GM23338 (cell line): ENCODE measurements around the gene MKKS. TPM values are rescaled to one million over a fixed set of nuclear protein-coding genes. Genes with fewer than 3 reads are reported as not detected.

Experiments
- ATAC-seq: fragments of 200-7000 bp; cut with Tn5 transposase; 3 replicates; pipeline ENCODE4 v1.9.1; 2020
- DNase-seq: peaks from one replicate; pipeline ENCODE4 v3.0.0-alpha.2; 2015; ENCODE audit warnings: low spot score
- H2AFZ ChIP-seq: fragments of 200-600 bp; sonication (generic); 2 replicates; pipeline ENCODE4 v1.8.0; 2016; ENCODE audit warnings: antibody characterized with exemption, mild to moderate bottlenecking, moderate library complexity
- H3F3A ChIP-seq: fragments of 200-600 bp; sonication (generic); replicated peaks from 2 replicates; pipeline ENCODE4 v1.8.0; 2017; ENCODE audit warnings: antibody characterized with exemption, mixed run types, low read depth
- H3K27ac ChIP-seq: fragments of 200-600 bp; sonication (generic); 2 replicates; pipeline ENCODE4 v1.6.1; 2016; ENCODE audit warnings: low read depth
- H3K27me3 ChIP-seq: fragments of 200-600 bp; sonication (generic); 2 replicates; pipeline ENCODE4 v1.8.0; 2016; ENCODE audit warnings: mild to moderate bottlenecking, mixed run types, moderate library complexity; ENCODE audit not compliant: insufficient read depth
- H3K36me3 ChIP-seq: fragments of 200-600 bp; sonication (generic); 2 replicates; pipeline ENCODE4 v1.8.0; 2016; ENCODE audit warnings: mild to moderate bottlenecking; ENCODE audit not compliant: insufficient read depth
- H3K4me1 ChIP-seq: fragments of 200-600 bp; sonication (generic); 2 replicates; pipeline ENCODE4 v1.8.0; 2016; ENCODE audit warnings: mild to moderate bottlenecking, moderate library complexity; ENCODE audit not compliant: insufficient read depth
- H3K4me2 ChIP-seq: fragments of 200-600 bp; sonication (generic); 2 replicates; pipeline ENCODE4 v1.7.1; 2017; ENCODE audit warnings: mixed run types
- H3K4me3 ChIP-seq: fragments of 200-600 bp; sonication (generic); 2 replicates; pipeline ENCODE4 v1.6.1; 2016; ENCODE audit warnings: mixed run types
- H3K79me2 ChIP-seq: fragments of 200-600 bp; sonication (generic); replicated peaks from 2 replicates; pipeline ENCODE4 v1.8.0; 2017; ENCODE audit warnings: mild to moderate bottlenecking; ENCODE audit not compliant: insufficient read depth
- H3K9me2 ChIP-seq: fragments of 200-600 bp; sonication (generic); 2 replicates; pipeline ENCODE4 v1.8.0; 2017; ENCODE audit not compliant: insufficient read depth
- H4K20me1 ChIP-seq: fragments of 200-600 bp; sonication (generic); replicated peaks from 2 replicates; pipeline ENCODE4 v1.8.0; 2017; ENCODE audit warnings: mild to moderate bottlenecking; ENCODE audit not compliant: insufficient read depth
- H3K27ac Mint-ChIP-seq: 2 replicates; pipeline ENCODE4 v1.8.0; 2020; ENCODE audit warnings: inconsistent platforms, mild to moderate bottlenecking, moderate library complexity, mixed read lengths
- H3K27me3 Mint-ChIP-seq: 3 replicates; pipeline ENCODE4 v1.8.0; 2022; ENCODE audit warnings: low read depth, mild to moderate bottlenecking, moderate library complexity, mixed read lengths, inconsistent platforms; ENCODE audit not compliant: insufficient read depth, poor library complexity
- H3K36me3 Mint-ChIP-seq: 3 replicates; pipeline ENCODE4 v1.8.0; 2021; ENCODE audit warnings: low read depth, mild to moderate bottlenecking, inconsistent platforms, moderate library complexity, mixed read lengths
- H3K4me1 Mint-ChIP-seq: 3 replicates; pipeline ENCODE4 v1.8.0; 2020; ENCODE audit warnings: mild to moderate bottlenecking, inconsistent platforms, mixed read lengths
- H3K4me3 Mint-ChIP-seq: 3 replicates; pipeline ENCODE4 v1.8.0; 2021; ENCODE audit warnings: moderate library complexity, mild to moderate bottlenecking, inconsistent platforms, mixed read lengths
- H3K9me3 Mint-ChIP-seq: 3 replicates; pipeline ENCODE4 v1.8.0; 2020; ENCODE audit warnings: moderate library complexity, mild to moderate bottlenecking, inconsistent platforms, mixed read lengths
- CREB1 ChIP-seq: fragments of 250-450 bp; sonication (Bioruptor Pico); IDR thresholded peaks from 2 replicates; pipeline ENCODE4 v1.5.0; 2020; ENCODE audit warnings: low read depth, mild to moderate bottlenecking, moderate library complexity
- ETS1 ChIP-seq: IDR thresholded peaks from 2 replicates; pipeline ENCODE4 v1.6.1; 2016; ENCODE audit warnings: antibody characterized with exemption
- EZH2 ChIP-seq: fragments of 200-600 bp; sonication (generic); IDR thresholded peaks from one replicate; pipeline ENCODE4 v1.8.0; 2017; ENCODE audit warnings: antibody characterized with exemption, mild to moderate bottlenecking, low read depth; ENCODE audit not compliant: unreplicated experiment
- EZH2phosphoT487 ChIP-seq: fragments of 200-600 bp; sonication (generic); IDR thresholded peaks from one replicate; pipeline ENCODE4 v1.8.1; 2018; ENCODE audit warnings: antibody characterized with exemption; ENCODE audit not compliant: unreplicated experiment
- JUNB ChIP-seq: IDR thresholded peaks from one replicate; pipeline ENCODE4 v1.6.1; 2016; ENCODE audit warnings: antibody characterized with exemption; ENCODE audit not compliant: unreplicated experiment
- NANOG ChIP-seq: IDR thresholded peaks from 2 replicates; pipeline ENCODE4 v1.6.1; 2016; ENCODE audit warnings: antibody characterized with exemption, borderline replicate concordance
- POLR2AphosphoS5 ChIP-seq: IDR thresholded peaks from 2 replicates; pipeline ENCODE4 v1.6.1; 2016; ENCODE audit warnings: antibody characterized with exemption, low read depth
- STAT1 ChIP-seq: IDR thresholded peaks from one replicate; pipeline ENCODE4 v1.6.1; 2016; ENCODE audit warnings: antibody characterized with exemption; ENCODE audit not compliant: unreplicated experiment
- ZNF114 ChIP-seq: fragments of 250-450 bp; sonication (Bioruptor Pico); IDR thresholded peaks from 2 replicates; pipeline ENCODE4 v1.5.0; 2020; ENCODE audit warnings: mild to moderate bottlenecking, moderate library complexity
- ZNF462 ChIP-seq: fragments of 250-450 bp; sonication (Bioruptor Pico); IDR thresholded peaks from 2 replicates; pipeline ENCODE4 v1.5.0; 2020; ENCODE audit warnings: mild to moderate bottlenecking, moderate library complexity
- polyA plus RNA-seq: library from polyadenylated mRNA; unstranded; fragments of >200 nt; fragmentation: Nextera tagmentation; extraction: Ambion mirVana; gene quantifications from 2 replicates; pipeline ENCODE4 v1.2.1, GENCODE V29; 2016
- total RNA-seq: library from RNA; depleted of rRNA; stranded (reverse); fragments of >200 nt; shearing (Covaris generic); gene quantifications from 2 replicates; pipeline ENCODE4 v1.2.3, GENCODE V29; 2014
- TF ChIP-seq, protein P1 (sequence below), 2 experiments: fragments of 200-600 bp in 1 of 2; sonication (generic) in 1 of 2; conservative IDR thresholded peaks; 2 replicates each; pipeline versions ENCODE4 v1.5.1 to v1.6.1; 2016 to 2017; ENCODE audit warnings: antibody characterized with exemption in 2 of 2, low read depth in 2 of 2, mild to moderate bottlenecking in 2 of 2, moderate library complexity in 1 of 2

MKKS gene
- total and polyA plus RNA-seq, 2 experiments from 2014 or later = 13.4 to 16.7 TPM

DNA sequence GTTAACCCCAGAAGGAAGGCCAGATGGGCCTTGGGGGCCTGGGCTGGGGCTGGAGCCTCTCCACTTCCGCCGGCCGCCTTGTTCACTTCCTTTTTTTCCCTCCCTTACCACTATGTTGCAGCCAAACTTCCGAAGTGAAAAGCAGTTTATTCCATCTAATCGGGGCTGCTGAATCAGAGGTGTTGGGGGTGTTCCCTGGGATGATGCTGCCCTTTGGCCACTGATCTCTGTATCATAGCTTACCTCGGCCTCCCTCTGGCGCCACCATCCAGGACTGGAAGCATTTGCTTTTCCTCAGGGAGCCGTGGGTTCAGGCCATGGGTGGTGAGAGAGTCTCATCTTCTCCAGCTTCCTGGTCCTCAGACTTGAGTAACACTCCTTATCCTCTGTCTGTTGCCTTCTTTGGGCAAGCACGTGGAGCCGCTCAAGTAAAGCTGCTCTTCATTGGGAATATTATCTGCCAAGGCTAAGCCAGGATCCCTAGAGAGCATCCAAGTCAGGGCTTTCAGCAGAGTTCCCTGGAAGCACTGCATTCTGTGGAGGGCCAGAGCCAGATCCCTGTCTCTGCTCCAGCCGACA, 40.7 kb upstream of the MKKS start:
- Mint-ChIP-seq H3K9me3 (no peaks in the 10 kb centered on the region), H3K27ac (0 out of 2 replicates have a peak overlapping the region, but pooled peaks have one; percentile 21), H3K27me3 (peaks cover 7% of the 10 kb centered on the region), H3K4me1 (peaks cover 40% of the 10 kb centered on the region), H3K36me3 (no peaks in the 10 kb centered on the region), H3K4me3 (no peak overlapping the region)
- Histone ChIP-seq H3K4me1 (peaks cover 42% of the 10 kb centered on the region), H3K4me3 (no peak overlapping the region), H4K20me1 (no peaks in the 10 kb centered on the region; the same call in 1 of the 2 replicates), H3K9me2 (0 out of 2 replicates have a peak, but pooled peaks cover 5% of the 10 kb centered on the region), H3K4me2 (0 out of 2 replicates have a peak overlapping the region, but pooled peaks have one; percentile 5), H3K36me3 (no peaks in the 10 kb centered on the region), H3F3A (no peaks in the 10 kb centered on the region), H3K79me2 (peaks cover 23% of the 10 kb centered on the region), H3K27me3 (no peaks in the 10 kb centered on the region), H2AFZ (no peak overlapping the region), H3K27ac (no peak overlapping the region)
- TF ChIP-seq, protein P1, sequence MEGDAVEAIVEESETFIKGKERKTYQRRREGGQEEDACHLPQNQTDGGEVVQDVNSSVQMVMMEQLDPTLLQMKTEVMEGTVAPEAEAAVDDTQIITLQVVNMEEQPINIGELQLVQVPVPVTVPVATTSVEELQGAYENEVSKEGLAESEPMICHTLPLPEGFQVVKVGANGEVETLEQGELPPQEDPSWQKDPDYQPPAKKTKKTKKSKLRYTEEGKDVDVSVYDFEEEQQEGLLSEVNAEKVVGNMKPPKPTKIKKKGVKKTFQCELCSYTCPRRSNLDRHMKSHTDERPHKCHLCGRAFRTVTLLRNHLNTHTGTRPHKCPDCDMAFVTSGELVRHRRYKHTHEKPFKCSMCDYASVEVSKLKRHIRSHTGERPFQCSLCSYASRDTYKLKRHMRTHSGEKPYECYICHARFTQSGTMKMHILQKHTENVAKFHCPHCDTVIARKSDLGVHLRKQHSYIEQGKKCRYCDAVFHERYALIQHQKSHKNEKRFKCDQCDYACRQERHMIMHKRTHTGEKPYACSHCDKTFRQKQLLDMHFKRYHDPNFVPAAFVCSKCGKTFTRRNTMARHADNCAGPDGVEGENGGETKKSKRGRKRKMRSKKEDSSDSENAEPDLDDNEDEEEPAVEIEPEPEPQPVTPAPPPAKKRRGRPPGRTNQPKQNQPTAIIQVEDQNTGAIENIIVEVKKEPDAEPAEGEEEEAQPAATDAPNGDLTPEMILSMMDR (conservative IDR thresholded peaks at IDR 0.05; ENCODE audit: low read depth in 2 of 2) = peak in 1 of 2 experiments; percentile 54; a peak in 2 of 4 replicates
- TF ChIP-seq POLR2AphosphoS5 = no peak
- ATAC-seq (peak; percentile 41), DNase-seq (no peak)

DNA sequence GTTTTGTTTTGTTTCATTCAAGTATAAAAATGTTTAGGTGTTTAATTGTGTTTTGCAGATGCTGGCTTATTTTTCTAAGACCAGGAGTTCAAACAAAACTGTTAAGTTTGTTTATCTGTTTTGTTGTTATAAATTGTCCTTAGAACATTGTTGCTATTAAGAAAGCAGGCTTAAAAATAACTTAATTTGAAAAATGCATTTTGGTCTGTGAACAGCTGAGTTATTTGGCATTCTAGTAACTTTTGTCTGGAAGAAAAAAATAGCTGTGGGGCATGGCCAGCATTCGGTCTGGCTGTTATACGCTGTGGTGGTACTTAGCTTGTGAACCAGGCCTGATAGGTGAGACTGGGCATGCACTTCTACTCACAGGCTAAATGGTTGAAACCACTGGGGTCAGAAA, 38.8 kb upstream of the MKKS start:
- Mint-ChIP-seq H3K4me1 (peaks cover 55% of the 10 kb centered on the region), H3K27me3 (peaks cover 7% of the 10 kb centered on the region), H3K4me3 (no peak overlapping the region), H3K27ac (no peak overlapping the region), H3K36me3 (no peaks in the 10 kb centered on the region), H3K9me3 (no peaks in the 10 kb centered on the region)
- DNase-seq = no peak
- Histone ChIP-seq H3F3A (no peaks in the 10 kb centered on the region), H3K4me3 (no peak overlapping the region), H3K36me3 (no peaks in the 10 kb centered on the region), H3K4me1 (peaks cover 60% of the 10 kb centered on the region), H3K4me2 (no peak overlapping the region), H2AFZ (no peak overlapping the region), H3K27me3 (no peaks in the 10 kb centered on the region), H3K9me2 (0 out of 2 replicates have a peak, but pooled peaks cover 5% of the 10 kb centered on the region), H4K20me1 (no peaks in the 10 kb centered on the region; the same call in 1 of the 2 replicates), H3K27ac (no peak overlapping the region), H3K79me2 (peaks cover 18% of the 10 kb centered on the region)
- no peak for ATAC-seq
- no peak for TF ChIP-seq EZH2
- TF ChIP-seq EZH2phosphoT487 = no peak
- no peak for TF ChIP-seq CREB1 (CRISPR knock-in tag)
- no peak for TF ChIP-seq ZNF114 (CRISPR knock-in tag)
- no peak for TF ChIP-seq STAT1
- TF ChIP-seq ETS1 = no peak
- no peak for TF ChIP-seq JUNB
- no peak for TF ChIP-seq ZNF462
- no peak for TF ChIP-seq NANOG
- TF ChIP-seq POLR2AphosphoS5 = no peak
